Measurements from ENCODE around the gene PHETA2.
"Not testable (repeated sequence)": the region's sequence is repeated elsewhere in the genome, so short reads cannot be mapped to it uniquely, and the experiment has no call there.

The PHETA2 gene

GRCh38 chr22:42070517-42071422, 3.3 kb upstream of the PHETA2 start, which contains the start of gene NAGA:
Gene NAGA (minus strand): TSS chr22:42070812. CDS start chr22:42070297, 515 bp downstream.
- peak; percentile 100 for DNase-seq

- DNase-seq = not testable (repeated sequence)
Observed at GRCh38 chr22:42071508-42071907, 2.5 kb upstream of the PHETA2 start.

DNA sequence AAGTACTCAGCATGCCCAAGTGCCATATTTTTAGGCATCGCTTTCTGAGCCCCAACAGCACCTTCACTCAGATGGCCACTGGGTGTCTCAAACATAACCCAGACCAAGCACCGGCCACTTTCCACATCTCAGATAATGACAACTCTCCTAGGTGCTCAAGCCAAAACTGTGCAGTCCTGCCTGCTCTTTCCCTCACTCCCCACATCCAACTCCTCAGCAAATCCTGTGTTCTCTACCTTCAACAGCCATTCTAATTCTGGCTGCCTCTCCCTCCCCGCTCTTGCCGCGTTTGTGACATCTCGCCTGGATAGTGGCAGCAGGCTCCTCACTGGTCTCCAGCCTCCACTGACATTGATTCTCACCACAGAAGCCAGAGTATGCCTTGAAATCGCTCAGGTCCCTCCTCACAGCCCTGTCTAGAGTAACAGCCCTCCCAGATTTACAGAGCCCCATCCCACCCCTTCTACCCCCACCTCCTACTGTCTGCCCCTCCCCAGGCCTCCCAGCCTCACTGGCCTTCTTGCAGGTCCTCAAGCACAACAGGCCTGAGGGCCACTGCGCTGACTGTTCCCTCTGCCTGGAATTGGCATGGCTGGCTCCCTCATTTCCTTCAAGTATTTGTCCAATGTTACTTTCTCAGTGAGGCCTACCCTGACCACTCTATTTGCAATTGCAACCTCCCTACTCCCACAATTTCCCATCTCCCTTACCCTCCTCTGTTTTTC, 1.3 kb upstream of the PHETA2 start:
- peak; percentile 71 for DNase-seq

DNA sequence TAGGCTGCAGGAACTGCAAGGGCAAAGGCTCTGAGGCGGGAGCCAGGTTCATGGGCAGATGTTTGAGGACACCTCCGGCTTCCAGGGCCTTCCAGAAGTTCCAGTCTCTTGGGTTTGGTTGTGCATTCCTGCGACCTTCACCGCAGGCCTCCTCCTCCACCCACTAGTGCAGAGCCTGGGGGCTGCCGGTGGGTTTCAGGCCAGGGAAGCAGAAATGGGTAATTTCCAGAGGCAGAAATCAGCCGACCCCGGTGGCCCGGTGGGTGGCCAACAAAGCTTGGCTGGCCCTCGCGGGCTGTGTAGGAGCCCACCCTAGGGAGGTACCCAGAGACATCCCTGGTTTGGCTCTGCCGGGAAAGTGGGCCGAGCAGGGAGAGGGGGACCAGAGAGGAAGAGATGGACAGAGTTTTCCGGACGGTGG, 417 bp upstream of the PHETA2 start:
- DNase-seq = no peak

- no peak for DNase-seq
Observed at GRCh38 chr22:42074846-42075676, 1.0 kb downstream of the PHETA2 start.

DNA sequence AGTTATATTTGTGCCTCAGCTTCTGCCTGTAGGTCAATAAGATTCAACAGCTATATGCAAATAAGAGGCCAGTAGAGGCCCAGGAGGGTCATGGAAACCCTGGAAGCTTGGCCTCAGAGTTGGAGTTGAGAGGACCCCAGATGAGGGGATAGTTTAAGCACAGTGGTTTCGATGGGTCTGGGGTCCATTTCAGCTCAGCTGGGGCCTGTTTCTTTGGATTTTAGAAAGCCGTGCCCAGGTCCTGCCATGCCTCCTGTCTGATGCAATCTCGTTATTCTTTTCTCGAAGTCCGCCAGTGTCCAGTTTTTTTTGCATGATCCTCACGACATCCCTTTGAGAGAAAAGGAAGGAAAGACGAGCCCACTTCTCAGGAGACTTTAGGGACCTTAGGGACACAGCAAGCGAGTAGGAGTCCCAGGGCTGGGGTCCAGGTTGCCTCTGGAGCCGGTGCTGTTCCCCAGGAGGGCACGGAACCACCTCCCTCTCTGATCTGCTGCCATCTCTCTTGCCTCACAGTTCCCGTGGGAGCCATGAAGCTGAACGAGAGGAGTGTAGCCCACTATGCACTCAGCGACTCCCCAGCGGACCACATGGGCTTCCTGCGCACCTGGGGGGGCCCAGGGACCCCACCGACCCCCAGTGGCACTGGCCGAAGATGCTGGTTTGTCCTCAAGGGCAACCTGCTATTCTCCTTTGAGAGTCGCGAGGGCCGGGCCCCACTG, 2.9 kb downstream of the PHETA2 start:
- no peak for DNase-seq

- no peak for DNase-seq
Observed at GRCh38 chr22:42077486-42078125, 3.6 kb downstream of the PHETA2 start.

- no peak for DNase-seq
Observed at GRCh38 chr22:42078469-42079318, 4.6 kb downstream of the PHETA2 start.

- DNase-seq = peak; percentile 99
Observed at GRCh38 chr22:42079319-42080251, 5.5 kb downstream of the PHETA2 start, which contains the start of gene SMDT1. Gene SMDT1 (plus strand): TSS chr22:42079700. CDS start chr22:42079769, 69 bp downstream.

DNA sequence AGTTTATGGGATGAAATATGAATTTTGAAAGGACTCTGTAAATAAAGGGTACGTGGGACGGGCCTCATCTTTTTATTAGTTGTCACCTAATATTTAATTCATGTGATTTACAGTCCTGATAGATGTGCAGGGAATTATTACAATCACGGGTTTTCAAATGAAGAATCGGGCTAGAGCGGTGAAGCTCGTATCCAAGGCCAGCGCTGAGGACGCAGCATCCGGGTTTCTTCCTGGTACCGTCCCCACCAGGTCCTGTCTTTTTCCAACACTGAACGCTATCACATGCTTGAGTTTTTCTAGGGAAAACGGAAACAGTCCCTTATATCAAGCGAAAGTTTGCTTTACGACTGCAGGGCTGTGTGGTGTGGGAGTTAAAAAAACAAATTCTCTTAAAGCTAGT, 6.2 kb downstream of the PHETA2 start:
- peak; percentile 44 for DNase-seq

- DNase-seq = no peak
Observed at GRCh38 chr22:42083119-42083518, 9.1 kb downstream of the PHETA2 start.

GRCh38 chr22:42084874-42085273, 10.8 kb downstream of the PHETA2 start:
- no peak for DNase-seq

GRCh38 chr22:42086051-42086450, 12.0 kb downstream of the PHETA2 start:
- DNase-seq = no peak

DNA sequence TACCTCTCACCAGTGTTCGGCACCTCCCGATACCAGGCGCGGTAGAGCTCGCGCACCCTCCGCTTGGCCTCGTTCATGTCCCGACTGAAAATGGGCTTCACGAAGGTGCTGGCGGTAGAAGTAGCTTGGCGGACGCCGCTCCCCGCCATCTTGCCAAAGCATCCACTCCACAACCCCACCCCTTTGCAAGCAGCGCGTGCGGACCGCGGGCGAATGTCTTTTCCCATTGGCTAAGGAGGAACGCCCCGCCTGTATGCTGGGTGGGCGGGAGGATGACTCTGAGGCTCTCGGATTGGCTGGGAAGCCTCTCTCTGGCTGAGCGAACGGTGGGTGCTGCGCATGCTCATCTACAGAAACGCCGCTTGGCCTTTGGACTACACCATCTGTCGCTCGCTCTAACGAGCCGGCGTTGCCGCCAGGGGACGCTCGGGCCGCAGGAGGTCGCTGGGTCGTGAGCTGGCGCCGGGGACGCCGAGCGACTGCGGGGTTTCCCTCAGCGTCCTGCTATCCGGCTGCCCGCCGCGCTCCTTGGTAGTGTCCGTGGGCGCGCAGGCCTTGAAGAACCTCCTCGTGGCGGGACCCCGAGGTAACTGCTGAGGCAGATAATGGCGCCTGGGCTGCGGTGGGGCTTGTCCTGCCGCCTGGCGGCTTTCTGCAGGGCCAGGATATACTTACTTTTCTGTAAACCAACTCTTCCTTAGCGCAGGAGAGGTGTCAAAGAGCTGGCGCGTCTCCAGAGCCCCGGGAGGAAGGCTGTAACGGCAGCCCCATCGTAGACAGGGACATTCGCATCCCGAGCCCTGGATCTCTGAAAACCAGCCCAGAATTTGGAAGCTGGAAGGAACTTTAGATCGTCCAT, 16.8 kb downstream of the PHETA2 start, which contains the start of gene NDUFA6:
Gene NDUFA6, minus strand, starts transcription at position 177 of the 859 bp plus-strand sequence. Its CDS starts 28 bp downstream, at position 149.
- peak; percentile 99 for DNase-seq

- no peak for DNase-seq
Observed at GRCh38 chr22:42091455-42091782, 17.4 kb downstream of the PHETA2 start.

DNA sequence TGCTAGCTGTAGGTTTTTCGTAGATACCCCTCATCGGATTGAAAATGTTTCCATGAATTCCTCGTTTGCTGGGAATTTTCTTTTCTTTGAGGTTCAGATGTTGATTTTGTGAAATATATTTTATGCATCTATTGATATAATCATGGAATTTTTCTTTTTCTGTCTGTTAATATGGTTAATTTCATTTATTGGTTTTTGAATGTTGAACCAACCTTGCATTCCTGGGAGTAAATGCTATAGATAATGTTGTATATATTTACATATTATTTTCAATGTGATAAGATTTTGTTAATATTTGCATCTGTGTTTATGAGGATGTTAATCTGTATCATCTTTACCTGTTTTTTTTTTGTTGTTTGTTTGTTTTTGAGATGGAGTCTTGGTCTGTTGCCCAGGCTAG, 27.2 kb downstream of the PHETA2 start:
- no peak for DNase-seq

DNA sequence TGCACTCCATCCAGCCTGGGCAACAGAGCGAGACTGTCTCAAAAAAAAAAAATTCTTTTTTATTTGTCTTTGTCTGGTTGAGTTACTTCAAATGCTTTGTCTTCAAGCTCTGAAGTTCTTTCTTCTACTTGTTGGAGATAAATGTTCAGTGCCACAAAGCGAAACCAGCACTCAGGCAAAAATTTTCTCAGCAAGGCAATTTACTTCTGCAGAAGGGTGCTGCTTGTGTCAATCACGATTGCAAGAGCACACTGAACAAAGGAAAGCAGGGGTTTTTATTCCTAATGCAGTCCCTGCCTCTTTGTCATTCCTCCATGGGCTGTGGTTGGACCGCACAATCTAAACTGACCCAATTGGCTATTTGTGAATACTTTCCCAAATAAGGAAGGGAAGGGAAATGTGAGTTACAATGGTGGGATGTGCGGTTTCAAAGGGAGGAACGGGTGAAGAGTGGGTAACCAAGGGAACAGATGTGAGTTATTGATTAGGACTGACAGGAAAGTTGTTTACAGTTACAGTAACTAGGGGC, 30.3 kb downstream of the PHETA2 start:
- DNase-seq = not testable (repeated sequence)

- no peak for DNase-seq
Observed at GRCh38 chr22:42108848-42109247, 34.8 kb downstream of the PHETA2 start.
